D721Med (cell line): Measurements from ENCODE around the gene KCNJ5.

Experiments used
- DNase-seq: peaks from one replicate; pipeline ENCODE4 v3.0.0; 2011; ENCODE audit warnings: low spot score; ENCODE audit not compliant: insufficient read length
- FAIRE-seq: peaks from 2 replicates; lab custom pipeline; 2011; peaks lifted over from hg19 to GRCh38; lab: Jason Lieb, UNC
- TF ChIP-seq, protein P1 (sequence below): IDR thresholded peaks from 2 replicates; pipeline ENCODE4 v1.5.1; 2012; ENCODE audit warnings: mild to moderate bottlenecking, control low read depth; ENCODE audit not compliant: insufficient read depth; ENCODE audit errors: missing control alignments

The KCNJ5 gene

DNA sequence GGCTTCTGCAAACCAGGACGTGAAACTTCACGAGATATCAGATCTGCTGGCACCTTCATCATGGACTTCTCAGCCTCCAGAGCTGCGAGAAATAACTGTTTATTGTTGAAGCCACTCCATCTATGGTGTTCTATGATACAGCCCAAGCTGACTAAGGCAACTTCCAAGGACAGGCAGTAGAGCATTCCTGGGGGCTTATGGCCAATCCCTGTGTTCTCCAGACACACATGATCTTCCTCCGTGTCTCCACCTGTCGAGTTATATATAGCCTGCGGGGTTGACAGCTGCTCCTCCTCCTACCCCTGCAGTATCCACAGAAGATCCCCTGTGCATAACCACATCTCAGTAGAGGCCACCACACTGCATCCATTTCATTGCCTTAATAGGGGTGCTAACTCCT lies 40.5 kb downstream of the KCNJ5 start:
- TF ChIP-seq, protein P1, sequence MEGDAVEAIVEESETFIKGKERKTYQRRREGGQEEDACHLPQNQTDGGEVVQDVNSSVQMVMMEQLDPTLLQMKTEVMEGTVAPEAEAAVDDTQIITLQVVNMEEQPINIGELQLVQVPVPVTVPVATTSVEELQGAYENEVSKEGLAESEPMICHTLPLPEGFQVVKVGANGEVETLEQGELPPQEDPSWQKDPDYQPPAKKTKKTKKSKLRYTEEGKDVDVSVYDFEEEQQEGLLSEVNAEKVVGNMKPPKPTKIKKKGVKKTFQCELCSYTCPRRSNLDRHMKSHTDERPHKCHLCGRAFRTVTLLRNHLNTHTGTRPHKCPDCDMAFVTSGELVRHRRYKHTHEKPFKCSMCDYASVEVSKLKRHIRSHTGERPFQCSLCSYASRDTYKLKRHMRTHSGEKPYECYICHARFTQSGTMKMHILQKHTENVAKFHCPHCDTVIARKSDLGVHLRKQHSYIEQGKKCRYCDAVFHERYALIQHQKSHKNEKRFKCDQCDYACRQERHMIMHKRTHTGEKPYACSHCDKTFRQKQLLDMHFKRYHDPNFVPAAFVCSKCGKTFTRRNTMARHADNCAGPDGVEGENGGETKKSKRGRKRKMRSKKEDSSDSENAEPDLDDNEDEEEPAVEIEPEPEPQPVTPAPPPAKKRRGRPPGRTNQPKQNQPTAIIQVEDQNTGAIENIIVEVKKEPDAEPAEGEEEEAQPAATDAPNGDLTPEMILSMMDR = no peak
- FAIRE-seq (no peak), DNase-seq (no peak)

DNA sequence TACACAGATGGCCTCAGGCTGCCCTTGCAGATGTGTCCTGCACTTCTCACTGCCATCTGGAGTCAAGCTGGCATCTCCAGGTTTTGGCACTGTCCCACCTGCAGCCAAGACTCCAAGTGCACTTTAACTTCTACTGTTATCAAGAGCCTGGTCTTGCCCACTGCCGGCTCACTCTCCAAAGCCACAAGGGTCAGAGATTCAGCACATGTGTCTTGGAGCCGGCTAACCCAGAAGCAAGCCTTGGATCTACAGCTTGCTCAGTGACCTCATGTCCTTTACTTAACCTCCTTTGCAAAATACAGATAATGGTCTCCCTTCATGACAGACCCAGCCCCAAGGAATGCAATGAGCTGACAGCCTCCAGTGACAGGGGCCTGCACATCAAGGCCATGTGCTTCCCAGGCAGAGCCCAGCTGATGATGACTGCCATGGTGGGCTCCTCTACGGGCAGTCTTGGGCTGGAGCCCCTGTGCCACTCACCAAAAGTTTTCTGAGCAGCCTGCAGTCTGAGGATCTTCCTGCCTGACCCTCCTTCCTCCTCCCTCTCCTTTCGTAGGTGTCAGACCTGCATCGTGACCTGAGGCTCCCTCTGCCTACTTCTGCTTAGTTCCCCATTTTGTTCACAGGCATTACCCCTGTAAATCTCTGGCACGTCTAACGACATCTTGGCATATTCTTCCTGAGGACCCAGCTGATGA lies 42.5 kb downstream of the KCNJ5 start:
- TF ChIP-seq, protein P1 = no peak
- FAIRE-seq = no peak
- no peak for DNase-seq

DNA sequence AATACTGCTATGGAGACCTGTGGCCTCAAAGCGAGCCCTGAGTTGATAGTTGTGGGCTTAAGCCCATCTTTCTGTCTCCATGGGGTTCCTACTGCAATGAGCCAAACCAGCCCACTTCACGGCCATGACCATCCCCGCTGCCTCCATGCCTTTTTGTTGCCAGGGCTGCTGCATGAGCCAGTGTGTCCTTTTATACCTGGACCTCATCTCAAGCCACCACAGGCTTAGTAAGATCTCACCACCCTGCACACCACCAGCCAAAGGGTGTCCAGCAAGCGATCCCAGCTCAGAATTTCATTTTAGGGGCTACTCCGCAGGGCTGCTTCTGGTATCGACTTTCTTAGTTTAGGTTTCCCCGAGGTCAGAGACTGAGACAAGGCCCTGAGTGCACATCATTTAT lies 43.2 kb downstream of the KCNJ5 start:
- FAIRE-seq (no peak), DNase-seq (no peak)
- TF ChIP-seq, protein P1 = no peak

DNA sequence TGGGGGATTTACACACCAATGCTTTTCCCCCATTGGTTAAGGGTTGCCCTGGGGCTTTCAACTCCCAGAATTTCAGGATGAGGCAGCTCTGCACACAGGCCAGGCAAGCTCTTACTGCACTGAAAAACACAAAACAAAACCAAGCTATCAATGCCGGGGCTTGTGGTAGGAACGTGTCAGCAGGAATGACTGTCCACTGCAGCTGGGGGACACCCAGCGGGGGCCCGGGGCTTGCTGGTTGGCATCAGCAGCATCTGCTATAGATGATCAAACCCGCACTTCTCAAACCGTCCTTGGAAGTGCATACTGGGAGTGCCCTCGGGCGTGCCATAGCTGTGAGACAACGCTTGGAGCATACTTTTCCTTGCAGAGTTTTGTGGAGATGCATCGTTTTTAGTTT lies 43.8 kb downstream of the KCNJ5 start:
- DNase-seq = no peak
- TF ChIP-seq, protein P1 = no peak
- FAIRE-seq = no peak

DNA sequence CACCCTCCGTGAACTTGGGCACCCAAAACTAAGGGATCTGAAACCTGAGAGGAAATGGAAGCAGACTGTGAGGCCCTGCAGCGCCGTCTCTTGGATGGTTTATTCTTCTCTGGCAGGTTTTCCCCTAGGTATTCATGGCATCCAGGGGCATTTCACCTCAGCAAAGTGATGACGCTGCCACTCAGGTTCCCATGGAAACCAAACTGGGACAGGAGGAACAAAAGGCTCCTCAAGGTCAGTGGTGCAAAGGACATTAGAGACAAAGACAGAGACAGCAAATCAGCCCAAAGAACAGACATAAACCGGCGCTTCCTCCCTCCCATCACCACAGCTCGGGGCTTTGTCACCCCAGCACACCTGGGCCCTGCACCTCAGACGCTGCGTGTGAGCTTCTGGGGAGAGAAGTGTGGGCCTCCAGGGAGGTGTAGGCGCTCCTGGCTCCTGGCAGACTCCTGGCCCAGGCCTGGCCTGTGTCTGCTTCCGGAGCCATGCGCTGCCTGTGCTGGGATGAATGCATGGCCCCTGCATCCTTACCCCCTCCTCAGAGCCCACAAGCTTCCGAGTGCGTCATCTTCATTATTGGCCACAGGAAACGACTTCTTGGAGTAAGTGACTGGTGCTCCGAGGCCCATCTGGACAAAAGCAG lies 45.6 kb downstream of the KCNJ5 start:
- FAIRE-seq = no peak
- DNase-seq = no peak
- TF ChIP-seq, protein P1 = no peak

DNA sequence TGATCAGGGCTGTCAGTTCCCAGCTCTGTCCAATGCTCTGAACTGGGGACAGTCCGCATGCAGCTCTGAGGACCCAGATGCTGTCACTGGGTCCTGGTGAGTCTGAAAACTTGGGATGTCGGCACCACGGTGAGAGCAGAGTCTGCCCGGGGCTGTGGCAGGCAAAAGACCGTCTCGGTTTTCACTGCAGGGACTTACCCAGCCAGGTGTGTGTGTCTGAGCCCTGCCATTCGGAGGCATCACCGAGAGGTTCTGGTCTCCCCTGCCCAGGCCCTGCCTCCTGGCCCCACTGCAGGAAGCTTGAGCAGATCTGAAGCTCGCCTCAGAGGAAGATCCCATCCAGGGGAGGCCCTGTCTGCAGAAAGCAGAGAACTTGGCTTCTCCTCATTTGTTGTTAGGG lies 46.3 kb downstream of the KCNJ5 start:
- TF ChIP-seq, protein P1 = no peak
- FAIRE-seq (no peak), DNase-seq (no peak)
